Large intestine (tissue), 3 donors: ENCODE measurements around the gene M1AP. TPM values are rescaled to one million over a fixed set of nuclear protein-coding genes. Genes with fewer than 3 reads are reported as not detected.

Experiments used
- DNase-seq, 2 donors: peaks; one replicate each; pipeline versions ENCODE4 v3.0.0 to v3.0.0-alpha.2; 2013
- H3K27ac ChIP-seq: one replicate; pipeline ENCODE4 v1.5.1; 2013; ENCODE audit warnings: low read length
- H3K27me3 ChIP-seq: 2 replicates; pipeline ENCODE4 v1.6.1; 2013; ENCODE audit warnings: low read length; ENCODE audit not compliant: control insufficient read depth, insufficient read depth
- H3K36me3 ChIP-seq: 2 replicates; pipeline ENCODE4 v1.6.1; 2013; ENCODE audit warnings: low read length; ENCODE audit not compliant: control insufficient read depth, insufficient read depth
- H3K4me1 ChIP-seq: one replicate; pipeline ENCODE4 v1.6.1; 2013; ENCODE audit warnings: low read length; ENCODE audit not compliant: control insufficient read depth, insufficient read depth
- H3K4me3 ChIP-seq: one replicate; pipeline ENCODE4 v1.5.1; 2013; ENCODE audit warnings: low read length
- H3K9me3 ChIP-seq: one replicate; pipeline ENCODE4 v1.6.1; 2013; ENCODE audit warnings: mild to moderate bottlenecking, low read depth, low read length, moderate library complexity; ENCODE audit not compliant: control insufficient read depth
- WGBS: methylation state at CpG from one replicate; pipeline ENCODE4 v1.1.5; 2013; ENCODE audit warnings: low lambda C conversion rate; ENCODE audit not compliant: insufficient coverage; 5-methylcytosine and 5-hydroxymethylcytosine counted together
- polyA plus RNA-seq: library from polyadenylated mRNA; unstranded; fragments of 120-200 nt; gene quantifications from one replicate; pipeline ENCODE4 v1.2.1, GENCODE V29; 2013

Gene M1AP
- polyA plus RNA-seq, 1 donor, result 0.12 TPM

- no CpG with 5 or more reads among the region's 7 CpGs for WGBS
- no peak for DNase-seq
- Histone ChIP-seq H3K27me3 (peaks cover 6% of the 10 kb centered on the region), H3K4me1 (peaks cover 15% of the 10 kb centered on the region), H3K9me3 (no peaks in the 10 kb centered on the region), H3K4me3 (no peak overlapping the region), H3K27ac (no peak overlapping the region), H3K36me3 (peaks cover 29% of the 10 kb centered on the region)
Observed at GRCh38 chr2:74531666-74532065, 116.5 kb downstream of the M1AP start.

- no peaks in the 10 kb centered on the region for H3K9me3 ChIP-seq
- H3K4me1 ChIP-seq, result peaks cover 15% of the 10 kb centered on the region
- no CpG with 5 or more reads among the region's 54 CpGs for WGBS
- no peaks in the 10 kb centered on the region for H3K27me3 ChIP-seq
- H3K36me3 ChIP-seq, result peaks cover 35% of the 10 kb centered on the region
- peak in 1 of 2 donors; percentile 70 for DNase-seq
- peak overlapping the region; percentile 96 for H3K4me3 ChIP-seq
- H3K27ac ChIP-seq, result peak overlapping the region; percentile 55
Observed at GRCh38 chr2:74530239-74531187, 117.6 kb downstream of the M1AP start.

GRCh38 chr2:74529357-74530238, 118.5 kb downstream of the M1AP start, which contains the start of the genes AUP1 and HTRA2:
AUP1 (minus strand) TSS chr2:74529706; CDS start chr2:74529629, 77 bp downstream.
HTRA2 (plus strand) TSS chr2:74529933; CDS start chr2:74530007, 74 bp downstream.
- Histone ChIP-seq H3K27me3 (no peaks in the 10 kb centered on the region), H3K4me1 (peaks cover 15% of the 10 kb centered on the region), H3K9me3 (no peaks in the 10 kb centered on the region), H3K4me3 (peak within 1 kb of the TSS; percentile 96), H3K36me3 (peaks cover 35% of the 10 kb centered on the region), H3K27ac (peak within 1 kb of the TSS; percentile 91)
- no CpG with 5 or more reads among the region's 87 CpGs for WGBS
- DNase-seq, result peak; percentile 99 to 100

GRCh38 chr2:74528600-74529356, 119.4 kb downstream of the M1AP start:
- 30% methylated on average over 2 of the region's 29 CpGs for WGBS
- Histone ChIP-seq H3K36me3 (peaks cover 35% of the 10 kb centered on the region), H3K9me3 (no peaks in the 10 kb centered on the region), H3K27me3 (no peaks in the 10 kb centered on the region), H3K27ac (peak overlapping the region; percentile 91), H3K4me1 (peaks cover 15% of the 10 kb centered on the region), H3K4me3 (peak overlapping the region; percentile 96)
- DNase-seq, result no peak

- no CpG with 5 or more reads among the region's 9 CpGs for WGBS
- H3K4me1 ChIP-seq, result peaks cover 15% of the 10 kb centered on the region
- H3K4me3 ChIP-seq, result no peak overlapping the region
Observed at GRCh38 chr2:74527741-74528140, 120.4 kb downstream of the M1AP start.

GRCh38 chr2:74526649-74527230, 121.4 kb downstream of the M1AP start:
- Histone ChIP-seq H3K4me1 (peaks cover 15% of the 10 kb centered on the region), H3K27me3 (no peaks in the 10 kb centered on the region), H3K36me3 (peaks cover 26% of the 10 kb centered on the region), H3K4me3 (no peak overlapping the region), H3K27ac (no peak overlapping the region), H3K9me3 (no peaks in the 10 kb centered on the region)
- no peak for DNase-seq
- no CpG with 5 or more reads among the region's 11 CpGs for WGBS

More at GRCh38 chr2:74527741-74528140, 120.4 kb downstream of the M1AP start:
- H3K36me3 ChIP-seq, result peaks cover 30% of the 10 kb centered on the region
- DNase-seq, result no peak
- no peak overlapping the region for H3K27ac ChIP-seq
- no peaks in the 10 kb centered on the region for H3K9me3 ChIP-seq
- no peaks in the 10 kb centered on the region for H3K27me3 ChIP-seq

GRCh38 chr2:74525717-74526648, 122.1 kb downstream of the M1AP start, which contains the start of gene DQX1:
DQX1 (minus strand) TSS chr2:74526231; CDS start chr2:74525729, 502 bp downstream.
- peak within 1 kb of the TSS; percentile 8 for H3K4me3 ChIP-seq
- peaks cover 12% of the 10 kb centered on the region for H3K4me1 ChIP-seq
- H3K9me3 ChIP-seq, result no peaks in the 10 kb centered on the region
- peak; percentile 79 to 88 for DNase-seq
- peaks cover 22% of the 10 kb centered on the region for H3K36me3 ChIP-seq
- no CpG with 5 or more reads among the region's 11 CpGs for WGBS
- peak within 1 kb of the TSS; percentile 20 for H3K27ac ChIP-seq
- no peaks in the 10 kb centered on the region for H3K27me3 ChIP-seq

GRCh38 chr2:74524955-74525716, 123.0 kb downstream of the M1AP start:
- peaks cover 8% of the 10 kb centered on the region for H3K4me1 ChIP-seq
- peak overlapping the region; percentile 8 for H3K4me3 ChIP-seq
- no peaks in the 10 kb centered on the region for H3K9me3 ChIP-seq
- peaks cover 3% of the 10 kb centered on the region for H3K27me3 ChIP-seq
- peaks cover 22% of the 10 kb centered on the region for H3K36me3 ChIP-seq
- no CpG with 5 or more reads among the region's 10 CpGs for WGBS
- no peak for DNase-seq
- no peak overlapping the region for H3K27ac ChIP-seq
